HL-60/S4 (cell line): ENCODE measurements around the gene IFT122.
"Not testable (repeated sequence)": the region's sequence is repeated elsewhere in the genome, so short reads cannot be mapped to it uniquely, and the experiment has no call there.

Experiments used
- in situ Hi-C: fragments of 300-500 bp; cut with MboI; formaldehyde crosslinking; loops from 2 replicates; pipeline ENCODE4 v1.14.3; 2022; ENCODE audit warnings: low sequenced_read_pairs

The IFT122 gene

GRCh38 chr3:129514110-129514509, 74.1 kb downstream of the IFT122 start:
- in situ Hi-C loops = no loop called here

GRCh38 chr3:129514563-129514962, 74.5 kb downstream of the IFT122 start:
- in situ Hi-C loops = no loop called here

- in situ Hi-C loops = not testable (repeated sequence)
Observed at GRCh38 chr3:129515108-129515820, 75.2 kb downstream of the IFT122 start.

DNA sequence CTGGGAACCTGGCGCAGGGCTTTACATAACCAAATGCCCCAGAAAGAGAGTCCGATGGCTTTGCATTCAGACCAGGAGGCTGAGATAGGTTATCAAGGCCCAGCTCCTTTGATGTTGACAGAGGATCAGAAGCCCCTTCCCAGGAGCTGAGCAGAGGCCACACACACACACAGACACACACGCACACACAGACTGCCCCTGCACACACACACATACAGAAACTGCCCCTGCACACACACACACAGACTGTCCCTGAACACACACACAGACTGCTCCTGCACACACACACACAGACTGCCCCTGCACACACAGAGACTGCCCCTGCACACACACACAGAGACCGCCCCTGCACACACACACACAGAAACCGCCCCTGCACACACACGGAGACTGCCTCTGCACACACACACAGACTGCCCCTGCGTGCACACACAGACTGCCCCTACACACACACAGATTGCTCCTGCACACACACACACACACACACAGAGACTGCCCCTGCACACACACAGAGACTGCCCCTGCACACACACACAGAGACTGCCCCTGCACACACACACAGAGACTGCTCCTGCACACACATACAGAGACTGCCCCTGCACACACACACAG, 75.9 kb downstream of the IFT122 start:
- in situ Hi-C loops = not testable (repeated sequence)

GRCh38 chr3:129517516-129517915, 77.5 kb downstream of the IFT122 start:
- in situ Hi-C loops = no loop called here

GRCh38 chr3:129518038-129518561, 78.1 kb downstream of the IFT122 start:
- in situ Hi-C loops = no loop called here

DNA sequence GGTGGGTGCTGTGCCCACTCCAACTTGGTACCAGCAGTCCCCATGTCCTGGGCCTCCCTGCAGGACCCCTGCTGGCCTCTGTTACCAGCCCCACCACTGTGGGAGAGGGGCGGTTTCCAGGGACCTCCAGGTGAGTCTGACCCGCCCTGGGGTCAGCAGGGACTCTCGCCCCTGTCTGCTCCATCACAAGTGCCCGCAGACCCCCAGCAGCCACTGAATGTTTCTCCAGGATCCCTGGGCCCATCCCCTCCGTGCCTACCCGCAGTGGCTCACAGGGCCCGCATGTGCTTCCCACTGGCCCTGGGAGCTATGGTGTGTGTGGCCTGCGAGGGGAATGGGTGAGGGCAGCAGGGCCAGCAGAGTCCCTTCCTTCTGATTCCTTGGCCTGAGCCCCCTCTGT, 78.6 kb downstream of the IFT122 start:
- in situ Hi-C loops = no loop called here

GRCh38 chr3:129519449-129519848, 79.4 kb downstream of the IFT122 start:
- in situ Hi-C loops = no loop called here

- in situ Hi-C loops = no loop called here
Observed at GRCh38 chr3:129519896-129520715, 80.1 kb downstream of the IFT122 start.

DNA sequence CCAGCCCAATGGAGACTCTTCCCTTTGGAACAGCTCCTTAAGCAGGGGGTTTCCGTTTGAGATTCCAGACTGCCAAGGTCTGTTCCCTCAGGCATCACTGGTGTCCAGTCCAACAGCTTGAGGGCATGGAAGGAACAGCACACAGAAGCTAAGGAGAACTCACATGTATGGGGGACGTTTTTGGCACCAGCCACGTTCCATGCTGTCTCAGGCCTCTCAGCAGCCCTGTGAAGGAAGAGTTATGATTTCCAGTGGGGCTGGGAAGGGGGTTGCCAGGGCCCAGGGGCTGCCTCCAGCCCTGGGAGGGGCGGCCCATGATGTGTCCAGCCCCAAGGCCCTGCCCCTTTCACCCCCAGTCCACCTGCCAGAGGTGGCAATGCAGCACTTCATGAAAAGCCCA, 80.9 kb downstream of the IFT122 start:
- in situ Hi-C loops = no loop called here

DNA sequence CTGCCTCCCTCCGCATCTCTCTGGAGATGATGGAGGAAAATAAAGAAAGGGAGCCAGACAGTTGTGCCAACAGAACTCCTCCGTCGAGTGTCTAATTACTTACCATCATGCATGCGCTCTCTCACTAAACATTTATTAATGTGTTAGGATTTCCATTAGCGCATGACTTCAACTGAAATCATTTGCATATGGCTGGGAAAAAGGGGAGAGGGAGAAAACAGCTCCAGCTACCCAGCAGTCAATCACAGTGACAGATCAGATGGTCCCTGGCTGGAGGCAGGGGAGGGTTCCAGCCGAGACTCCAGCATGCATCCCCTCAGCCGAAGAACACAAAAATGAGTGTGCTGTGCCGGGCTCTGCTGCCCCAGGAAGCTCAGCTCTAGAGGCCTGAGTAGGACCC, 81.6 kb downstream of the IFT122 start:
- in situ Hi-C loops = no loop called here

- in situ Hi-C loops = no loop called here
Observed at GRCh38 chr3:129522953-129523352, 82.9 kb downstream of the IFT122 start.

GRCh38 chr3:129524081-129524480, 84.1 kb downstream of the IFT122 start:
- in situ Hi-C loops = no loop called here

DNA sequence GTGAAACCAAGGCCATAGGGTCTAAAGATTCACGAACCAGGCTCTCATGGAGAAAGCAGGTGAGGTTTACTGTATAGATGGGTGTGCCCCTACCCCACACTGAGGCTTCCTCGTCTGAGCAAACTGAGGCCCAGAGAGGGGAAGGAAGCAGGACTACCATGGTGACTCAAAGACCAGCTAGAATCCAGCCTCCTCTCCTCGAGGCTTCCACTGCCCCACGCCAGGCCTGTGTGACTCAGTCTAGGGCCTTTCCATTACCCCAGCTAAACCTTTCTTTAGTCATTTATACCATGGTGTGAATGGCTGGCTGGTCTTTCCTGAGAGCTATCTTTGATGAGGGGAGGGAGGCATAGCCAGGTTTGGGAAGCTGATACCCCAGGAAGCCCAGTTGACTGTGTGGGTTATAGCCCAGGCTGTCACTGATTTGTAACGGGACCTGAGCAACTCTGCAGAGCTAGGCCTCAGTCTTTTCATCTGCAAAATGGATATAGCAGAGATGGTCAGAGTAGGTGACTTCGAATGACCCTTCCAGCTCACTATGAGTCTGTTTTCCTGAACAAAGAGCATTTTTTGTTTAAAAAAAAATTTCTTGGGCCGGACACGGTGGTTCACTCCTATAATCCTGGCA, 85.4 kb downstream of the IFT122 start:
- in situ Hi-C loops = no loop called here

- in situ Hi-C loops = no loop called here
Observed at GRCh38 chr3:129526121-129526900, 86.3 kb downstream of the IFT122 start.

DNA sequence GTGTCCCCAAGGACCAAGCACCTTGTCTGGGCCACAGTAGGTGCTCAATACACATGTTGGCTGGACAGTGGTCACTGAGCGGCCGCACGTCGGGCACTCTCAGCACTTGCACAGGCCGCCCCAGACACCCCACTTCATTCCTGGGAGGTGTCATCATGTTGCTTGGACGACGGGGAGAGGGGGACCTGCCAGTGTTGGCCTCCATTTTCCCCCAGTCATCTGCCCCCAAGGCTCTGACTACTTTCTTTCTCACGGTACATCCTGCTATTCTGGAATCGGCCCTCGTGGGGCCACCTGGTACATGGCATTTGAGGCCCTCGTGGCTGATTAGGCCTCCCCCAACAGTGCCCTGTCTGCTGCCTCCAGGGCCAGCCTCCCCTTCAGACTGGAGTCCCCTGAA, 87.2 kb downstream of the IFT122 start:
- in situ Hi-C loops = no loop called here

DNA sequence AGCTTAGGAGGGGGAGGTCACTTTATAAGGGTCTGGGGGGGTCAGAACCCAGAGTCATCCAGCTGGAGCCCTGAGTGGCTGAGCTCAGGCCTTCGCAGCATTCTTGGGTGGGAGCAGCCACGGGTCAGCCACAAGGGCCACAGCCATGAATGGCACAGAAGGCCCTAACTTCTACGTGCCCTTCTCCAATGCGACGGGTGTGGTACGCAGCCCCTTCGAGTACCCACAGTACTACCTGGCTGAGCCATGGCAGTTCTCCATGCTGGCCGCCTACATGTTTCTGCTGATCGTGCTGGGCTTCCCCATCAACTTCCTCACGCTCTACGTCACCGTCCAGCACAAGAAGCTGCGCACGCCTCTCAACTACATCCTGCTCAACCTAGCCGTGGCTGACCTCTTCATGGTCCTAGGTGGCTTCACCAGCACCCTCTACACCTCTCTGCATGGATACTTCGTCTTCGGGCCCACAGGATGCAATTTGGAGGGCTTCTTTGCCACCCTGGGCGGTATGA, 88.6 kb downstream of the IFT122 start, which contains the start of gene RHO:
RHO (plus strand) TSS at position 51 of the 512 bp plus-strand sequence; CDS start at position 146, 95 bp downstream.
- in situ Hi-C loops = no loop called here

DNA sequence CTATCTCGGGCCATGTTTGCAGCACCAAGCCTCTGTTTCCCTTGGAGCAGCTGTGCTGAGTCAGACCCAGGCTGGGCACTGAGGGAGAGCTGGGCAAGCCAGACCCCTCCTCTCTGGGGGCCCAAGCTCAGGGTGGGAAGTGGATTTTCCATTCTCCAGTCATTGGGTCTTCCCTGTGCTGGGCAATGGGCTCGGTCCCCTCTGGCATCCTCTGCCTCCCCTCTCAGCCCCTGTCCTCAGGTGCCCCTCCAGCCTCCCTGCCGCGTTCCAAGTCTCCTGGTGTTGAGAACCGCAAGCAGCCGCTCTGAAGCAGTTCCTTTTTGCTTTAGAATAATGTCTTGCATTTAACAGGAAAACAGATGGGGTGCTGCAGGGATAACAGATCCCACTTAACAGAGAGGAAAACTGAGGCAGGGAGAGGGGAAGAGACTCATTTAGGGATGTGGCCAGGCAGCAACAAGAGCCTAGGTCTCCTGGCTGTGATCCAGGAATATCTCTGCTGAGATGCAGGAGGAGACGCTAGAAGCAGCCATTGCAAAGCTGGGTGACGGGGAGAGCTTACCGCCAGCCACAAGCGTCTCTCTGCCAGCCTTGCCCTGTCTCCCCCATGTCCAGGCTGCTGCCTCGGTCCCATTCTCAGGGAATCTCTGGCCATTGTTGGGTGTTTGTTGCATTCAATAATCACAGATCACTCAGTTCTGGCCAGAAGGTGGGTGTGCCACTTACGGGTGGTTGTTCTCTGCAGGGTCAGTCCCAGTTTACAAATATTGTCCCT, 89.6 kb downstream of the IFT122 start:
- in situ Hi-C loops = no loop called here

DNA sequence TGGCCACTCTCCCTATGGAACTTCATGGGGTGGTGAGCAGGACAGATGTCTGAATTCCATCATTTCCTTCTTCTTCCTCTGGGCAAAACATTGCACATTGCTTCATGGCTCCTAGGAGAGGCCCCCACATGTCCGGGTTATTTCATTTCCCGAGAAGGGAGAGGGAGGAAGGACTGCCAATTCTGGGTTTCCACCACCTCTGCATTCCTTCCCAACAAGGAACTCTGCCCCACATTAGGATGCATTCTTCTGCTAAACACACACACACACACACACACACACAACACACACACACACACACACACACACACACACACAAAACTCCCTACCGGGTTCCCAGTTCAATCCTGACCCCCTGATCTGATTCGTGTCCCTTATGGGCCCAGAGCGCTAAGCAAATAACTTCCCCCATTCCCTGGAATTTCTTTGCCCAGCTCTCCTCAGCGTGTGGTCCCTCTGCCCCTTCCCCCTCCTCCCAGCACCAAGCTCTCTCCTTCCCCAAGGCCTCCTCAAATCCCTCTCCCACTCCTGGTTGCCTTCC, 90.3 kb downstream of the IFT122 start:
- in situ Hi-C loops = no loop called here
